Ureter (tissue), 1 donor: ENCODE measurements around the gene POLD2. TPM values are rescaled to one million over a fixed set of nuclear protein-coding genes. Genes with fewer than 3 reads are reported as not detected.
"Not testable (repeated sequence)": the region's sequence is repeated elsewhere in the genome, so short reads cannot be mapped to it uniquely, and the experiment has no call there.

ENCODE experiments used
- DNase-seq: peaks from one replicate; pipeline ENCODE4 v3.0.0-alpha.2; 2020; ENCODE audit warnings: low spot score
- total RNA-seq: library from RNA; stranded (reverse); gene quantifications from one replicate; pipeline ENCODE4 v1.2.4, GENCODE V29; 2023
- donor health status: DM: yes; HTN: yes; CAD: no.

POLD2 gene
- total RNA-seq, 1 donor from 2014 or later, result 92.0 TPM

DNA sequence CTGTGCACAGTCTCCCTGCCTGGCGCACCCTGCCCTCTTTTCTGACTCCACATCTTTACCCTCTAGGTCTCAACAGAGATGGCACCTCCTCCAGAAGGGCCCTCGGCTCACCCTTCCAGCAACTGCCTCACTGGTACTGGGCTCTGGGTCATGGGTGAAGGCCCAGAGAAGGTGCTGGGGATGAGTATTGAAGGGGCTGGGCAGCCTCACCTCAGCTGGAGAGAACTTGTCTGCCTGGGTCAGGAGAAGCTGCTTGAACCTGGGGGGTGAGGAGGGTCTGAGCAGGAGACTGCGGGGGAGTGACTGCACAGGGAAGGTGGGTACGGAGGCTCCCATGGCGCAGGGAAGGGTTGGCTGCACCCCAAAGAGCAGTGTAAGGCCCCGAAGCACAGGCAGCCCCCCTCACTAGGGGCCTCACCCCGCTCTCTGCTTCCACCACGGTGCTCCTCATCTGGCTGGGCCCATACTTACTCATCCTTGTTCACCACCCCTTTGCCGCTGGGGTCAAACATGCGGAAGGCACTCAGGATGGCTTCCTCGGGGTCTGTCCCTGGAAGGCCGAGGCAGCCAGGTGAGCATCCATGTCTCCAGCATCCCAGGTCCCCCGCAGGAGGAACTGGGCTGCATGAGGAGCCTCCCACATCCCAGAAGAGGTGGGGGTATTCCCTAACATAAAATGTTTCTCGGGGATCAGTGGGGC, 16.1 kb upstream of the POLD2 start:
- DNase-seq, result no peak

DNA sequence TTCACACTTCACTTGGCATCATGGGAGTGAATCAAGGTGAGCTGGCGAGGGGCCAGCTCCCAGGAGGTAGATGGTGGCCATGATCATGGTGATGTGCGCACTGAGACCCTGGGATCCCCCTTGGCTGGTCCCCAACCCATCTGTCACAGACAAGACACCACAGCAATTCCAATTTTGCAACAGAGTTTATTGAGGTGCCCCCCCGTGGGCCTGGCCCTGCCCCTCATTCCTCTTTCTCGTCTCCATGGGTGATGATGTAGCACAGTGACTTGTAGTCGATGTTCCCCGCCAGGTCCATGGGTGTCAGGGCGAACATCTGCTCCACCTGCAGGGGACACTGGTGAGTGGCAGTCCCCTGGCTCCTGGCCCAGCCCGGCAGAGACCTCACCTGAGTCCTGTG, 15.3 kb upstream of the POLD2 start:
- no peak for DNase-seq

DNA sequence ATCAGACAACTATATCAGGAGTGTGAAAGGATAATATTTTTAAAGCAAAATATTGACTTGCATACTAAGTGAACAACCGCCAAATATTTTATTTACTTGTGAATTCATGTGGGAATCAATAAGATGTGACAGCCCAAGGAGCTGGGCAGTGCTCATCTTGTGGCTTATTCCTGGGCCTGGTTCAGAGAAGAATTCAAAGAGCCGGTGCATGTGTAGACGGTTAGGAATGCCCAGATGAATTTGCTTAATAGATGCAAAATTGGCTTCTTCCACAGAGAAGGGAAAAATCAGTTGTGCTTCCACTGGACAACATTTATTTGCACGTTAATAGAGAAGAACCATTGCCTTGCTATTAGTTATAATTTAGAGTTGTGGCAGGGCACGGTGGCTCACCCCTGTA, 13.4 kb upstream of the POLD2 start:
- DNase-seq, result no peak

DNA sequence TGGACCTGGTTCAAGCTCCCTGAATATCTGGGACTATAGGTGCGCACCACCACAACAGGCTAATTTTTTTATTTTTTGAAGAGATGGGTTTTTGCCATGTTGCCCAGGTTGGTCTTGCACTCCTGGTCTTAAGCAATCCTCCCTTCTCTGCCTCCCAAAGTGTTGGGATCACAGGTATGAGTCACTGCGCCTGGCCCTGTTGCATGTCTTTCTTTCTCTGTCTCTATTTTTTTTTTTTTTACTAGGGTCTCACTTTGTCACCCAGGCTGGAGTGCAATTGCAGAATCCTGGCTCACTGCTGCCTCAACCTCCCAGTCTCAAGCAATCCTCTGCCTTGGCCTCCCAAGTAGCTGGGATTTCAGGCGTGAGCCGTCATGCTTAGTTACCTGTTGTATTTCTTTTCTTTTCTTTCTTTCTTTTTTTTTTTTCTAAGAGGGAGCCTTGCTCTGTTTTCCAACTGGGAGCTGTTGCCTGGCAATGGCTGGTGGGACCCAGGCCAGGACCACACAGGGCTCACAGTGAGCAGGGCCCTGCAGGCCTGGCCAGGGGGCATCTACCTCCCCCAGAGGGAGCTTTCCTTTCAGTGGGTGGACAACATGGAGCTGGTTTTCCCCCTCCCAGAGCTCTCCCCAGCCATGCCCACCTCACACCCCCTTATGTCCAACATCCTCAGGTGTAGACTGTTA, 11.7 kb upstream of the POLD2 start:
- DNase-seq, result no peak

GRCh38 chr7:44133295-44133694, 9.9 kb upstream of the POLD2 start:
- no peak for DNase-seq

- DNase-seq, result no peak
Measured at GRCh38 chr7:44132039-44132438, 8.7 kb upstream of the POLD2 start.

DNA sequence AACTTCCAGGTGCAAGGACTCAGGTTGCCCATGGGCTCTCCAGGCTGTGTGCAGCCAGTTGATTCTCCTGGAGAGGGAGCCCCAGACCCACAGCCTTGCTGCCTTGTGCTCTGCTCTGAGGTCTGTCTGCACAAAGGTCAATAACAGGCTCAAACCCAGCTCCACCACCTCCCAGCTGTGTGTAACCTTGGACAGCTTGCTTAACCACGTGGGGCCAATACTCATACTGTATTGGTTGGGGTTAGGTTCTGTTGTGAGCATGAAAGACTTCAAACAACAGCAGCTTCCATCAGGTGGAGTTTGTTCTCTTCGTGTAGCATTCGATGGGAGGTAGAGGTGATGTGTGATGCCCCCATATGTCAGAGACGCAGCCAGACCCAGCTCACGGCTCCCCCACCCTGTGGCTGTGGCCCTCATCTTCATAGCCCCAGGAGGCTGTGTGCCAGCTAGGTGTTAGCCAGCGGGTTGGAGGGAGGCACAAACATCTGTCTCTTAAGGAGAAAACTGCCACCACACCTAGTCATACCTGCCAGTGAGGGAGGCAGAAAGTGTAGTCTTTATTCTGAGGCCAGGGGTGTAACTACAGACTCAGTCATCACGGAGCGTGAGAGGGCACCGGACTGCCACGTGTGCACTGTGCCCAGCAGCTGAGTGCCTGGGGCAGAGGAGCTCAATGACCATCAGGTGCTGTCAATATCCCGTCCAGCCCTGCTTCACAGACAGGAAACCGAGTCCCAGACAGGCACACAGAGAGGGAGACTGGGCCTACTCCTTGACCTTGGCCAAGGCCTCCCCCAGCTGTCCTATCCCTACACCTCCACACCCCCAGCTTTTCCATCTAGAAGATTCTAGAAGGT, 8.1 kb upstream of the POLD2 start:
- no peak for DNase-seq

DNA sequence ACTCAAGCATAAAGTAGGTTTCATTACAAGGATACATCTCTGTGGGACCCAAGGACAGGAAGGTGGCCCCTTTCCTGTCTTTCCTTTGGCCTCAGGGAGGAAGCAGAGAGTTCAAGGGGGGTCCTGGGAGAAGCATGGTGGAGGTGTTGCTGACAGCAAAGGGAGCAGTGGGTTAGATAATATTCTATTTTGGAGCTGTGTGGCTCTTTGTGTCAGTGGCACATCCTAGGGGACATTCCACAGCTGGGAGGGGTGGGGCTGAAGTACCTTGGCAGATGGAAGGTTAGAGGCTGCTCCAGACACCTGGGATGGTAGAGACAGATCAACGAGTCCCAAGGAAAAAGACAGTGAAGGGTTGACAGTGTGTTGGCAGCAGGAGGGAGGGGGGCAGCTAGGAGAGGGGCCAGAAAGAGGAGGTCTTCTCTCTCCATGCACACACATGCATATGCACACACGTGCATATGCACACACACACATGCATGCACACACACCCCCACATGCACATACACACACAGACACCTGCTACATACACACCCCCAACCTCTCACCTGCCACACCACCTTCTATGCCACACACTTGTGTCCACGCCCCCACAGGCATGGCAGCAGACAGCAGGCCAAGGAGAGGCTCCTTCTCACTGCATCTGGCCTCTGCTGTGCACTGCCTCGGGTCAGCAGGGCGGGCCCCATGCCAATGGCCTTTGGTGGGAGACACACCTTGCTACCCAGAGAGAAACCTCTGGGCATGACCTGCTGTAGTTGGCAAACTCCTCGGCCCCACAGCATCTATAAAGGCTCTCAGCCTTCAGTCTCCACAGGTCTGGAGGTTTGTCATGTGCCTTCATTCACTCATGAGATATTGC, 5.6 kb upstream of the POLD2 start:
- no peak for DNase-seq

DNA sequence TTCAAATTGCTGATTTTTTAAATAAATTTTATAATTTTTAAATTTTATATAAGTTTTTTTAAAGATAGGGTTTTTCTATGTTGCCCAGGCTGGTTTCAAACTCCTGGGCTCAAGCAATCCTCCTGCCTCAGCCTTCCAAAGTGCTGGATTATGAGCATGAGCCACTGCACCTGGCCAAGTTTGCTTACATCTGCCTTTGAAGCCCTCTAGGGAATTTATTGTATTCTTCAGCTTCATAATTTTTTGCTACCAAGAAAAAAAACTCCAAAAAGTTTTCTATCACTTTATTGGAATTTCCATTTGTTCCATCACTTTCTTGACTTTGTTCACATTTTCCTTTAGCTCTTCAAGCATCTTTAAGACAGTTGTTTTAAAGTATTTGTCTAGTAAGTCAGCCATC, 3.8 kb upstream of the POLD2 start:
- DNase-seq, result no peak

- DNase-seq, result not testable (repeated sequence)
Measured at GRCh38 chr7:44126574-44126973, 3.2 kb upstream of the POLD2 start.

GRCh38 chr7:44124822-44125202, 1.5 kb upstream of the POLD2 start:
- DNase-seq, result no peak

DNA sequence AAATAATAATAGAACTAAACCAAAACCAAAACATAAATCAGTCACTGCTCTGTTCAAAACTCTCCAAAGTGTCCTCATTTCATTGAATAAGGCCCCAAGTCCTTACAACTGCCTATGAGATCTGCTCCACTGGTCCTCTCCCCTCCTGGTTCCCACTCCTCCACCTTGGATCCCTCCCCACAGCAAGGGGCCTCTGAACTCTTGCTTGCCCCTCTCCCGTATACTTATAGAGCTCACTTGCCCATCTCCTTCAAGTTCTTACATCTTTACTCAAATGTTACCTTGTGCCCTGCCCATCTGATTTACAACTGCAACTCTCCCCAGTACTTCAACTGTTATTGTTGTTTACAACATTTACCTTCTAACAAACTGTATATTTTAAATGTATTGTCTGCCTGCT, 819 bp downstream of the POLD2 start:
- DNase-seq, result no peak

DNA sequence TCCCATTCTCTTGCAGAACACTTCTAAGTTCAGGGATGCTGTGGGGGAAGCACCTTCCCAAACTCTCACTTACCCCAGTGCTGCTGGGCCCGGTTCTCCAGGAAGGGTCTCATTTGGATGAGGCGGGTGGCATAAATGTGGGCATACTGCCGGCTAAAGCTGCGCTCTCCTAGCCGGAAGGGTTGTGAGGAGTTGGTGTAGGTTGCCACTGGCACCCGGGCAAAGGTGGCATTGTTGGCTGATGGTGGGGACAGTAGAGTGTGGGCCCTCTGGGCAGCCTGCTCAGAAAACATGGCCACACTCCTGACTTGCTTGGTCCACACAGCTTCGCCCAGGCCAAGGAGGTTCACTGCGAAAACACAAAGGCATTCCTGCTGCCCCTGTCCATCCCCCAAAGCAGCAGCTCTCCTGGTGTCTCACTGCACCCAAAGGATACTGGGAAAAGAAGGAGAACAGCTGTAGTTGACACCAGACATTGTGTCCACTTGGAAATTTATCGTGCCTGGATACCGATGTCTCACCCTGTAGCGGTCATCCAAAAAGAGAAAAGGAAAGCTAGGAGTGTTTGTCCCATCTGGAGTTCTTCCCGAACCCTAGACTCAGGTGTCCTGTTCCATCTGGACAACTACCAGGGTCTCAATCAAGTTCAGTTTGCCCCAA, 1.5 kb downstream of the POLD2 start:
- no peak for DNase-seq

DNA sequence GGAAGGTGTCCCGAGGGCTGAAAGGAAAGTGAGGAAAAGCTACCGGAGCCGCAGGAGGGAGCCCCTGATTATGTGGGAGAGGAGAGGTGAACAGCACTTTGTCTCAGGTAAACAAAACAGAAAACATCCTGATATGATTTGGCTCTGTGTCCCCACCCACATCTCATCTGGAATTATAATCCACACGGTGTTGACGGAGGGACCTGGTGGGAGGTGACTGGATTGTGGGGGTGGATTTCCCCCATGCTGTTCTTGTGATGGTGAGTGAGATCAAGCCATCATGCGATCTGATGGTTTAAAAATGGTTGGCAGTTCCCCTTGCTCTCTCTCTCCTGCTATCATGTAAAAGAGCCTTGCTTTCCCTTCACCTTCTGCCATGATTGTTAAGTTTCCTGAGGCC, 3.0 kb downstream of the POLD2 start:
- DNase-seq, result no peak

GRCh38 chr7:44119829-44120380, 3.4 kb downstream of the POLD2 start:
- DNase-seq, result no peak

DNA sequence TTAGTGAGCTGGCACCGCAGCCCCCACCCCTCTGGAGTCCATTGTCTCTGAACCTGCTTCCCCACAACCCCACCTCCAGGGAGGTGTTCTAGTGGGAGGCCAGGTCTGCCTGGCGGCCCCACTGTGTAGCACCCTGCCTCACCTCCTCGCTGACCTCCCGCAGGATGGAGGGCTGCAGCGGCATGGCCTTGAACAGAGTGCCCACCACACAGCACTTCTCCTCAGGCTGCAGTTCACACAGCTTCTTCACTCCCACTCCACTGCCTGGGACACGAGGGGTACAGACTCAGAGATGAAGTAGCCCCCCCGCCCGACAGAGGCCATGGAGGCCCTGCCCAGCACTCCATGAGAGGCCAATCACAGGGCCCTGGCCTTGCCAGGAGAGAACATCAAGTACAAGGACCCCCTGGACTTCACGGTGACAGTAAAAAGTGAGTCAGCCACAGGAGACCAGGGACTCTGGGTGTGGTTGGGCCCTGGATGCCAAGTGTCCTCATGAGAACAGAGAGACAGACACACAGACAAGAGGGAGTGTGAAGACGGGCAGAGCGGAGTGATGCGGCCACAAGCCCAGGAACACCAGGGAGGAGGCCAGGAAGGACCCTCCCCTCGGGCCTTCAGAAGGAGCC, 5.4 kb downstream of the POLD2 start:
- no peak for DNase-seq

GRCh38 chr7:44116789-44117666, 6.3 kb downstream of the POLD2 start:
- no peak for DNase-seq

DNA sequence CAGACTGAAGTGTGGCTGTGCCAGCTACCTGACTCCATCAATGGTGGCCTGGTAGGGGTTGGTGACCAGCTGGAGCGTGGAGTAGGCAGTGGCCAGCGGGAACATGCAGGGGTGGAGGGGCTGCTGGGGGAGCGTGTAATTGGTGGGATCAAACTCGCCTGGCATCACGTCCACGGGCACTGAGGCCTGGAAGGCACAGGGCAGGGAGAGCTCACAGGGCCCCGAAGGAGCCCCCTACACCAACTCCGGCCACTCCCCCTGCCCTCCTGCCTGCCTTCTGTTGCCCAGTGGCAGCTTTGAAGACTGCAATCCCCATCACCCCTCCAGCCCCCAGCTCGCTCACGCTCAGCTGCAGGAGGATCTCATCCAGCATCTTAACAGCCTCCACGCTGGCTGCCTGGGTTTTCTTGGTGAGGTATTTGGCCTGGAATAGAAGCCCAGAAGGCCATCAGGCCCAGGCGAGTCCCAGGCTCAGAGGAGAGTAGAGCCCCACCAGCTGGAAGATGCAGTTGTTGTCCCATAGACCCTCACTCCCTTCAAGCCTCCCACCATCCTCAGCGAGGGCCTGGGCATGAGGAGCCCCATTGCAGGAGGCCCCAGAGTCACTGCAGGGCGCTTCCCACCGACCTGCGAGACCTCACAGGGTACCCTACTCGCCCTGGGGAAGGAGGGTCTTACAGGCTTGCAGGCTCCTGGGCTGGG, 7.1 kb downstream of the POLD2 start:
- no peak for DNase-seq
